H9 (cell line): ENCODE measurements around the gene DFFB. TPM values are rescaled to one million over a fixed set of nuclear protein-coding genes. Genes with fewer than 3 reads are reported as not detected.

Source experiments
- DNase-seq: peaks from one replicate; pipeline ENCODE4 v3.0.0-alpha.2; 2017
- H2AFZ ChIP-seq: one replicate; pipeline ENCODE4 v1.6.1; 2013; ENCODE audit warnings: mild to moderate bottlenecking, low read length, control low read depth, moderate library complexity
- H2AK5ac ChIP-seq: 2 replicates; pipeline ENCODE4 v1.6.1; 2013; ENCODE audit warnings: low read length, control low read depth, mixed read lengths; ENCODE audit not compliant: insufficient read length
- H2BK120ac ChIP-seq: one replicate; pipeline ENCODE4 v1.6.1; 2013; ENCODE audit warnings: low read depth, mild to moderate bottlenecking, low read length, control low read depth, inconsistent platforms; ENCODE audit not compliant: poor library complexity, severe bottlenecking
- H2BK12ac ChIP-seq: 2 replicates; pipeline ENCODE4 v1.6.1; 2013; ENCODE audit warnings: low read length, control low read depth, mixed read lengths, low read depth; ENCODE audit not compliant: insufficient read length
- H2BK15ac ChIP-seq: 2 replicates; pipeline ENCODE4 v1.6.1; 2013; ENCODE audit warnings: low read depth, low read length, control low read depth
- H2BK20ac ChIP-seq: one replicate; pipeline ENCODE4 v1.6.1; 2013; ENCODE audit warnings: low read depth, mild to moderate bottlenecking, low read length, control low read depth, inconsistent platforms; ENCODE audit not compliant: poor library complexity, severe bottlenecking
- H2BK5ac ChIP-seq: 2 replicates; pipeline ENCODE4 v1.6.1; 2013; ENCODE audit warnings: low read length, control low read depth, mixed read lengths; ENCODE audit not compliant: insufficient read length
- H3K14ac ChIP-seq: 2 replicates; pipeline ENCODE4 v1.6.1; 2013; ENCODE audit warnings: low read length, control low read depth; ENCODE audit not compliant: insufficient read depth
- H3K18ac ChIP-seq: 2 replicates; pipeline ENCODE4 v1.6.1; 2013; ENCODE audit warnings: low read depth, mild to moderate bottlenecking, mixed read lengths, low read length, control low read depth; ENCODE audit not compliant: insufficient read length
- H3K23ac ChIP-seq: 2 replicates; pipeline ENCODE4 v1.6.1; 2013; ENCODE audit warnings: low read length, control low read depth, mixed read lengths, low read depth; ENCODE audit not compliant: insufficient read length
- H3K23me2 ChIP-seq: 2 replicates; pipeline ENCODE4 v1.6.1; 2013; ENCODE audit warnings: low read depth, mild to moderate bottlenecking, mixed read lengths, low read length, control low read depth; ENCODE audit not compliant: insufficient read length, poor library complexity, severe bottlenecking
- H3K27ac ChIP-seq: 2 replicates; pipeline ENCODE4 v1.5.1; 2013; ENCODE audit warnings: low read length, control low read depth, mixed read lengths, low read depth; ENCODE audit not compliant: insufficient read length
- H3K27me3 ChIP-seq: 2 replicates; pipeline ENCODE4 v1.6.1; 2013; ENCODE audit warnings: low read length, control low read depth, inconsistent platforms; ENCODE audit not compliant: insufficient read depth
- H3K4ac ChIP-seq: 2 replicates; pipeline ENCODE4 v1.6.1; 2013; ENCODE audit warnings: low read depth, mild to moderate bottlenecking, control low read depth, inconsistent platforms, low read length, moderate library complexity
- H3K4me1 ChIP-seq: 2 replicates; pipeline ENCODE4 v1.6.1; 2013; ENCODE audit warnings: low read length, control low read depth, inconsistent platforms; ENCODE audit not compliant: insufficient read depth
- H3K4me2 ChIP-seq: 2 replicates; pipeline ENCODE4 v1.6.1; 2013; ENCODE audit warnings: low read length, control low read depth, mixed read lengths; ENCODE audit not compliant: insufficient read length, insufficient read depth
- H3K56ac ChIP-seq: 2 replicates; pipeline ENCODE4 v1.6.1; 2013; ENCODE audit warnings: low read depth, mild to moderate bottlenecking, mixed read lengths, low read length, control low read depth; ENCODE audit not compliant: insufficient read length
- H3K79me1 ChIP-seq: 2 replicates; pipeline ENCODE4 v1.6.1; 2013; ENCODE audit warnings: low read depth, mild to moderate bottlenecking, moderate library complexity, low read length, control low read depth, inconsistent platforms; ENCODE audit not compliant: insufficient read depth, poor library complexity, severe bottlenecking
- H3K79me2 ChIP-seq: 2 replicates; pipeline ENCODE4 v1.6.1; 2013; ENCODE audit warnings: low read length, control low read depth, inconsistent platforms; ENCODE audit not compliant: insufficient read depth
- H3K9ac ChIP-seq: 2 replicates; pipeline ENCODE4 v1.6.1; 2013; ENCODE audit warnings: low read length, control low read depth, mixed read lengths; ENCODE audit not compliant: insufficient read length; ENCODE audit errors: extremely low read depth
- H3K9me3 ChIP-seq: one replicate; pipeline ENCODE4 v1.6.1; 2013; ENCODE audit warnings: low read depth, low read length, inconsistent platforms; ENCODE audit not compliant: control insufficient read depth
- H3T11ph ChIP-seq: one replicate; pipeline ENCODE4 v1.6.1; 2013; ENCODE audit warnings: mild to moderate bottlenecking, low read length, control low read depth, inconsistent platforms
- H4K20me1 ChIP-seq: one replicate; pipeline ENCODE4 v1.6.1; 2013; ENCODE audit not compliant: control insufficient read depth, insufficient read length, insufficient read depth
- H4K5ac ChIP-seq: 2 replicates; pipeline ENCODE4 v1.6.1; 2013; ENCODE audit warnings: low read depth, mild to moderate bottlenecking, mixed read lengths, low read length, control low read depth; ENCODE audit not compliant: insufficient read length
- H4K8ac ChIP-seq: replicated peaks from 2 replicates; pipeline ENCODE4 v1.6.1; 2013; ENCODE audit warnings: low read length, control low read depth, mixed read lengths, low read depth; ENCODE audit not compliant: insufficient read length
- H4K91ac ChIP-seq: 2 replicates; pipeline ENCODE4 v1.6.1; 2013; ENCODE audit warnings: low read depth, mild to moderate bottlenecking, moderate library complexity, mixed read lengths, low read length, control low read depth; ENCODE audit not compliant: insufficient read length
- H3K27ac Mint-ChIP-seq, 3 experiments: 2 replicates in 2 of 3; 3 replicates in 1 of 3; pipeline ENCODE4 v1.8.0; 2020 to 2021; ENCODE audit warnings: mixed read lengths in 3 of 3, mild to moderate bottlenecking in 1 of 3, moderate library complexity in 1 of 3
- H3K27me3 Mint-ChIP-seq: 2 replicates; pipeline ENCODE4 v1.8.0; 2021; ENCODE audit warnings: low read depth, mild to moderate bottlenecking, moderate library complexity, mixed read lengths
- H3K36me3 Mint-ChIP-seq, 3 experiments: 2 replicates in 2 of 3; 3 replicates in 1 of 3; pipeline ENCODE4 v1.8.0; 2020 to 2021; ENCODE audit warnings: low read depth in 3 of 3, mixed read lengths in 3 of 3; ENCODE audit not compliant: insufficient read depth in 1 of 3
- H3K4me1 Mint-ChIP-seq, 2 experiments: 2 replicates each; pipeline ENCODE4 v1.8.0; 2020; ENCODE audit warnings: mixed read lengths in 2 of 2
- H3K4me3 Mint-ChIP-seq, 2 experiments: 2 replicates in 1 of 2; 3 replicates in 1 of 2; pipeline ENCODE4 v1.8.0; 2020 to 2021; ENCODE audit warnings: mild to moderate bottlenecking in 2 of 2, mixed read lengths in 2 of 2, moderate library complexity in 1 of 2
- H3K9me3 Mint-ChIP-seq, 2 experiments: 2 replicates in 1 of 2; 3 replicates in 1 of 2; pipeline ENCODE4 v1.8.0; 2020; ENCODE audit warnings: mild to moderate bottlenecking in 2 of 2, mixed read lengths in 2 of 2, moderate library complexity in 1 of 2
- CTCF ChIP-seq: fragments of 200-600 bp; sonication (generic); conservative IDR thresholded peaks from 3 replicates; pipeline ENCODE4 v1.8.0; 2021; ENCODE audit warnings: antibody characterized with exemption, mild to moderate bottlenecking
- WGBS: extraction: QIAGEN DNeasy Blood & Tissue Kit; methylation state at CpG from one replicate; pipeline ENCODE4 v1.1.7; 2013; ENCODE audit warnings: missing lambda C conversion rate, low lambda C conversion rate, mixed read lengths; ENCODE audit not compliant: insufficient read length; ENCODE audit errors: extremely low coverage; 5-methylcytosine and 5-hydroxymethylcytosine counted together
- total RNA-seq: library from RNA; stranded (reverse); gene quantifications from 2 replicates; pipeline ENCODE4 v1.2.1, GENCODE V29; 2021

The DFFB gene
- total RNA-seq, 1 experiment from 2014 or later = 9.7 TPM

- H2AFZ ChIP-seq = no peak overlapping the region
- H3K9me3 ChIP-seq = no peaks in the 10 kb centered on the region
- no peak overlapping the region for H3K23ac ChIP-seq
- no peaks in the 10 kb centered on the region for H3K23me2 ChIP-seq
- no peak overlapping the region for H3K4ac ChIP-seq
- H3K27me3 ChIP-seq = no peaks in the 10 kb centered on the region
- no peak overlapping the region for H4K91ac ChIP-seq
- Mint-ChIP-seq H3K9me3 (peaks cover 4 to 5% of the 10 kb centered on the region in 2 experiments; a peak in 4 of 5 replicates), H3K4me3 (no peak overlapping the region), H3K36me3 (peaks cover 34 to 69% (median 48%) of the 10 kb centered on the region in 3 experiments), H3K27ac (no peak overlapping the region), H3K4me1 (no peaks in the 10 kb centered on the region), H3K27me3 (no peaks in the 10 kb centered on the region)
- no peak overlapping the region for H2BK5ac ChIP-seq
- H3T11ph ChIP-seq = no peak overlapping the region
- no peak overlapping the region for H4K8ac ChIP-seq
- no peak overlapping the region for H2BK120ac ChIP-seq
- no peaks in the 10 kb centered on the region for H3K79me2 ChIP-seq
- H3K4me2 ChIP-seq = no peak overlapping the region
- H2BK12ac ChIP-seq = no peak overlapping the region
- H3K14ac ChIP-seq = no peak overlapping the region
- H3K18ac ChIP-seq = no peak overlapping the region
- no peaks in the 10 kb centered on the region for H3K4me1 ChIP-seq
- WGBS = no CpG with 5 or more reads among the region's 11 CpGs
- H3K79me1 ChIP-seq = no peaks in the 10 kb centered on the region
- DNase-seq = no peak
- no peak overlapping the region for H3K56ac ChIP-seq
- H2BK20ac ChIP-seq = no peak overlapping the region
- TF ChIP-seq CTCF = no peak
- H4K20me1 ChIP-seq = no peaks in the 10 kb centered on the region
- H3K9ac ChIP-seq = no peak overlapping the region
- no peak overlapping the region for H4K5ac ChIP-seq
- H2BK15ac ChIP-seq = no peak overlapping the region
- H2AK5ac ChIP-seq = no peak overlapping the region
- H3K27ac ChIP-seq = no peak overlapping the region
Observed at GRCh38 chr1:3836421-3836820, 20.9 kb upstream of the DFFB start.
